ENCODE measurements around the gene SORBS1.

GRCh38 chr10:95346715-95347401, 214.3 kb downstream of the SORBS1 start:
- TF ChIP-seq EP300 (IDR thresholded peaks at IDR 0.05; ENCODE audit: low read length) = no peak
- TF ChIP-seq ZNF24 (IDR thresholded peaks at IDR 0.05) = no peak
- no peak for TF ChIP-seq POLR2AphosphoS5 (IDR thresholded peaks at IDR 0.05; ENCODE audit: control insufficient read depth, insufficient read depth, low read depth, low read length)
- TF ChIP-seq FOS (IDR thresholded peaks at IDR 0.05; ENCODE audit: extremely low read depth, insufficient read length) = no peak
- TF ChIP-seq HMGXB4 (CRISPR knock-in tag; IDR thresholded peaks at IDR 0.05) = no peak
- no peak for TF ChIP-seq ZFP91 (CRISPR knock-in tag; IDR thresholded peaks at IDR 0.05)
- no peak for TF ChIP-seq TCF7L2 (IDR thresholded peaks at IDR 0.05; ENCODE audit: low read depth, low read length)
- no peak for TF ChIP-seq ZHX1 (conservative IDR thresholded peaks at IDR 0.05; ENCODE audit: low read length)
- no peak for TF ChIP-seq ZBTB26 (CRISPR knock-in tag; IDR thresholded peaks at IDR 0.05)
- TF ChIP-seq CTCF (IDR thresholded peaks at IDR 0.05 in 2 of 3, conservative IDR thresholded peaks at IDR 0.05 in 1 of 3; ENCODE audit: insufficient read depth in 2 of 3, low read depth in 1 of 3, low read length in 3 of 3) = no peak
- no peak for TF ChIP-seq POLR2A (conservative IDR thresholded peaks at IDR 0.05)
- TF ChIP-seq NCOA4 (IDR thresholded peaks at IDR 0.05; ENCODE audit: partially characterized antibody) = no peak
- TF ChIP-seq CSDE1 (IDR thresholded peaks at IDR 0.05) = no peak
- no peak for TF ChIP-seq TFE3 (CRISPR knock-in tag; IDR thresholded peaks at IDR 0.05)
